IPS-18a (cell line): Measurements from ENCODE around the gene SEC11A.

Experiments used
- H3K27ac ChIP-seq: one replicate; pipeline ENCODE4 v1.5.1; 2013; ENCODE audit warnings: low read length
- H3K27me3 ChIP-seq: one replicate; pipeline ENCODE4 v1.6.1; 2013; ENCODE audit warnings: mild to moderate bottlenecking, low read length; ENCODE audit not compliant: control insufficient read depth, insufficient read depth
- H3K36me3 ChIP-seq: one replicate; pipeline ENCODE4 v1.6.1; 2013; ENCODE audit warnings: low read depth, low read length; ENCODE audit not compliant: control insufficient read depth
- H3K4me1 ChIP-seq: one replicate; pipeline ENCODE4 v1.6.1; 2013; ENCODE audit warnings: low read depth, low read length; ENCODE audit not compliant: control insufficient read depth
- H3K4me3 ChIP-seq: one replicate; pipeline ENCODE4 v1.5.1; 2013; ENCODE audit warnings: low read length
- H3K9ac ChIP-seq: one replicate; pipeline ENCODE4 v1.6.1; 2013; ENCODE audit warnings: mild to moderate bottlenecking, low read length, moderate library complexity
- H3K9me3 ChIP-seq: one replicate; pipeline ENCODE4 v1.6.1; 2013; ENCODE audit warnings: low read depth, low read length; ENCODE audit not compliant: control insufficient read depth

SEC11A gene

GRCh38 chr15:84668221-84668982 is 47.5 kb downstream of the SEC11A start:
- no peak overlapping the region for H3K27ac ChIP-seq
- H3K9me3 ChIP-seq = no peaks in the 10 kb centered on the region
- H3K36me3 ChIP-seq = peaks cover 54% of the 10 kb centered on the region
- H3K27me3 ChIP-seq = no peaks in the 10 kb centered on the region
- H3K9ac ChIP-seq = no peak overlapping the region
- no peak overlapping the region for H3K4me3 ChIP-seq
- no peaks in the 10 kb centered on the region for H3K4me1 ChIP-seq

- no peaks in the 10 kb centered on the region for H3K27me3 ChIP-seq
- H3K36me3 ChIP-seq = peaks cover 54% of the 10 kb centered on the region
- H3K4me3 ChIP-seq = no peak overlapping the region
- no peaks in the 10 kb centered on the region for H3K9me3 ChIP-seq
- H3K4me1 ChIP-seq = no peaks in the 10 kb centered on the region
- H3K9ac ChIP-seq = no peak overlapping the region
- H3K27ac ChIP-seq = no peak overlapping the region
Observed at GRCh38 chr15:84666373-84666772, 49.6 kb downstream of the SEC11A start.

- Histone ChIP-seq H3K4me1 (peaks cover 9% of the 10 kb centered on the region), H3K9me3 (no peaks in the 10 kb centered on the region), H3K27ac (no peak overlapping the region), H3K27me3 (peaks cover 18% of the 10 kb centered on the region), H3K4me3 (no peak overlapping the region), H3K9ac (no peak overlapping the region), H3K36me3 (peaks cover 11% of the 10 kb centered on the region)
Observed at GRCh38 chr15:84661001-84661400, 54.9 kb downstream of the SEC11A start.

GRCh38 chr15:84659904-84660781 is 55.8 kb downstream of the SEC11A start:
- Histone ChIP-seq H3K9me3 (no peaks in the 10 kb centered on the region), H3K4me1 (peaks cover 9% of the 10 kb centered on the region), H3K9ac (no peak overlapping the region), H3K27me3 (peaks cover 19% of the 10 kb centered on the region), H3K4me3 (no peak overlapping the region), H3K27ac (no peak overlapping the region), H3K36me3 (peaks cover 2% of the 10 kb centered on the region)

GRCh38 chr15:84658788-84659411 is 57.0 kb downstream of the SEC11A start:
- peaks cover 9% of the 10 kb centered on the region for H3K4me1 ChIP-seq
- H3K36me3 ChIP-seq = no peaks in the 10 kb centered on the region
- H3K27me3 ChIP-seq = peaks cover 19% of the 10 kb centered on the region
- H3K9ac ChIP-seq = peak overlapping the region; percentile 63
- no peaks in the 10 kb centered on the region for H3K9me3 ChIP-seq
- H3K4me3 ChIP-seq = peak overlapping the region; percentile 69
- H3K27ac ChIP-seq = no peak overlapping the region

GRCh38 chr15:84658080-84658787 is 57.7 kb downstream of the SEC11A start, which contains the start of gene NMB:
Gene NMB (minus strand): TSS chr15:84658199. CDS start chr15:84658152, 47 bp downstream.
- Histone ChIP-seq H3K4me1 (peaks cover 9% of the 10 kb centered on the region), H3K4me3 (peak within 1 kb of the TSS; percentile 69), H3K36me3 (no peaks in the 10 kb centered on the region), H3K9ac (peak within 1 kb of the TSS; percentile 63), H3K9me3 (no peaks in the 10 kb centered on the region), H3K27ac (no peak within 1 kb of the TSS), H3K27me3 (peaks cover 19% of the 10 kb centered on the region)

- no peak overlapping the region for H3K27ac ChIP-seq
- peak overlapping the region; percentile 59 for H3K9ac ChIP-seq
- H3K4me1 ChIP-seq = peaks cover 9% of the 10 kb centered on the region
- H3K9me3 ChIP-seq = no peaks in the 10 kb centered on the region
- H3K4me3 ChIP-seq = peak overlapping the region; percentile 69
- H3K36me3 ChIP-seq = peaks cover under 1% of the 10 kb centered on the region
- peaks cover 19% of the 10 kb centered on the region for H3K27me3 ChIP-seq
Observed at GRCh38 chr15:84657748-84658079, 58.2 kb downstream of the SEC11A start.

GRCh38 chr15:84656972-84657371 is 59.0 kb downstream of the SEC11A start:
- Histone ChIP-seq H3K4me3 (no peak overlapping the region), H3K27ac (no peak overlapping the region), H3K9ac (no peak overlapping the region)

GRCh38 chr15:84654689-84655453 is 61.1 kb downstream of the SEC11A start:
- Histone ChIP-seq H3K9me3 (no peaks in the 10 kb centered on the region), H3K4me3 (peak overlapping the region; percentile 87), H3K36me3 (peaks cover 17% of the 10 kb centered on the region), H3K27me3 (peaks cover 19% of the 10 kb centered on the region), H3K27ac (no peak overlapping the region), H3K4me1 (peaks cover 6% of the 10 kb centered on the region), H3K9ac (peak overlapping the region; percentile 88)

More at GRCh38 chr15:84656972-84657371, 59.0 kb downstream of the SEC11A start:
- H3K27me3 ChIP-seq = peaks cover 19% of the 10 kb centered on the region
- H3K4me1 ChIP-seq = peaks cover 9% of the 10 kb centered on the region
- peaks cover 8% of the 10 kb centered on the region for H3K36me3 ChIP-seq
- no peaks in the 10 kb centered on the region for H3K9me3 ChIP-seq

- H3K27me3 ChIP-seq = peaks cover 19% of the 10 kb centered on the region
- H3K9me3 ChIP-seq = no peaks in the 10 kb centered on the region
- peaks cover 23% of the 10 kb centered on the region for H3K36me3 ChIP-seq
- H3K4me1 ChIP-seq = peaks cover 5% of the 10 kb centered on the region
- H3K4me3 ChIP-seq = peak within 1 kb of the TSS; percentile 87
- peak within 1 kb of the TSS; percentile 65 for H3K27ac ChIP-seq
- peak within 1 kb of the TSS; percentile 88 for H3K9ac ChIP-seq
Observed at GRCh38 chr15:84653910-84654688, 61.8 kb downstream of the SEC11A start, which contains the start of gene WDR73. Gene WDR73 (minus strand): TSS chr15:84654283. CDS start chr15:84654274, 9 bp downstream.
